H1 (cell line): ENCODE data around the gene RAB31. TPM values are rescaled to one million over a fixed set of nuclear protein-coding genes. Genes with fewer than 3 reads are reported as not detected.

Experiments
- CTCF ChIA-PET: fragments of 300-600 bp; sonication (Branson Sonifier 250); formaldehyde crosslinking; loops from one replicate; lab custom pipeline; 2021; ENCODE audit not compliant: partially characterized antibody; lab: Charles Lee
- POLR2A ChIA-PET: fragments of 300-600 bp; sonication (Branson Sonifier 250); formaldehyde crosslinking; loops from one replicate; lab custom pipeline; 2021; ENCODE audit warnings: inconsistent platforms; ENCODE audit not compliant: partially characterized antibody; lab: Charles Lee
- DNase-seq, 2 experiments: peaks; one replicate each; pipeline versions ENCODE4 v3.0.0 to v3.0.0-alpha.2; 2010 to 2022; ENCODE audit warnings: low spot score in 2 of 2, low read depth in 1 of 2, mixed read lengths in 1 of 2
- FAIRE-seq: peaks from 2 replicates; lab custom pipeline; 2011; peaks lifted over from hg19 to GRCh38; lab: Jason Lieb, UNC
- H2AFZ ChIP-seq: 2 replicates; pipeline ENCODE4 v1.8.1; 2012; ENCODE audit warnings: low read length, inconsistent platforms
- H2AK5ac ChIP-seq: 2 replicates; pipeline ENCODE4 v1.6.1; 2013; ENCODE audit warnings: low read depth, low read length
- H2BK120ac ChIP-seq: replicated peaks from 2 replicates; pipeline ENCODE3; 2013; ENCODE audit warnings: low read depth, low read length, inconsistent platforms
- H2BK12ac ChIP-seq: 2 replicates; pipeline ENCODE4 v1.6.1; 2013; ENCODE audit warnings: low read depth, low read length
- H2BK15ac ChIP-seq: 2 replicates; pipeline ENCODE4 v1.6.1; 2013; ENCODE audit warnings: low read length
- H2BK20ac ChIP-seq: 2 replicates; pipeline ENCODE4 v1.6.1; 2013; ENCODE audit warnings: low read length
- H2BK5ac ChIP-seq: 2 replicates; pipeline ENCODE4 v1.6.1; 2013; ENCODE audit warnings: low read depth, low read length
- H3K14ac ChIP-seq: 2 replicates; pipeline ENCODE4 v1.6.1; 2013; ENCODE audit warnings: inconsistent platforms; ENCODE audit not compliant: insufficient read length
- H3K18ac ChIP-seq: 2 replicates; pipeline ENCODE4 v1.6.1; 2013; ENCODE audit warnings: low read length; ENCODE audit errors: extremely low read depth
- H3K23ac ChIP-seq: 2 replicates; pipeline ENCODE4 v1.6.1; 2013; ENCODE audit warnings: inconsistent platforms; ENCODE audit not compliant: insufficient read length
- H3K23me2 ChIP-seq: 2 replicates; pipeline ENCODE4 v1.6.1; 2013; ENCODE audit warnings: low read depth, low read length
- H3K27ac ChIP-seq: 2 replicates; pipeline ENCODE4 v1.6.1; 2011; ENCODE audit warnings: low read depth, low read length, inconsistent platforms
- H3K27me3 ChIP-seq, 4 experiments: replicated peaks in 1 of 4; 1 replicate in 1 of 4; 2 replicates in 3 of 4; pipeline versions ENCODE4 v1.6.1 to v1.8.1; 2011 to 2013; ENCODE audit warnings: low read length in 3 of 4, mild to moderate bottlenecking in 3 of 4, inconsistent platforms in 2 of 4, mixed read lengths in 2 of 4, moderate library complexity in 1 of 4; ENCODE audit not compliant: control insufficient read depth in 3 of 4, insufficient read depth in 3 of 4; ENCODE audit errors: extremely low read depth in 1 of 4
- H3K36me3 ChIP-seq, 4 experiments: 2 replicates each; pipeline versions ENCODE4 v1.6.1 to v1.8.1; 2011 to 2013; ENCODE audit warnings: mild to moderate bottlenecking in 4 of 4, low read length in 3 of 4, moderate library complexity in 2 of 4, control low read depth in 1 of 4, inconsistent platforms in 1 of 4; ENCODE audit not compliant: insufficient read depth in 4 of 4, control insufficient read depth in 2 of 4
- H3K4ac ChIP-seq: replicated peaks from 2 replicates; pipeline ENCODE3; 2013; ENCODE audit warnings: low read length, low read depth, mixed read lengths, inconsistent platforms; ENCODE audit not compliant: insufficient read length
- H3K4me1 ChIP-seq, 4 experiments: replicated peaks in 1 of 4; 1 replicate in 1 of 4; 2 replicates in 3 of 4; pipeline versions ENCODE4 v1.6.1 to v1.8.1; 2011 to 2013; ENCODE audit warnings: low read length in 3 of 4, inconsistent platforms in 2 of 4, mixed read lengths in 1 of 4; ENCODE audit not compliant: insufficient read depth in 4 of 4, control insufficient read depth in 3 of 4
- H3K4me2 ChIP-seq, 2 experiments: 2 replicates each; pipeline versions ENCODE4 v1.6.1 to v1.8.1; 2011 to 2013; ENCODE audit warnings: low read depth in 2 of 2, low read length in 2 of 2, control low read depth in 1 of 2, inconsistent platforms in 1 of 2, mild to moderate bottlenecking in 1 of 2; ENCODE audit not compliant: insufficient read depth in 1 of 2
- H3K4me3 ChIP-seq, 4 experiments: fragments of 200-600, 300-600 bp in 1 of 4; sonication (generic), shearing (Covaris generic), sonication (Bioruptor Twin) in 1 of 4; 2 replicates each; pipeline versions ENCODE4 v1.5.1 to v1.8.1; 2011 to 2016; ENCODE audit warnings: low read length in 4 of 4, low read depth in 3 of 4, control low read depth in 2 of 4, inconsistent platforms in 2 of 4, mild to moderate bottlenecking in 2 of 4, mixed read lengths in 1 of 4, moderate library complexity in 1 of 4; ENCODE audit not compliant: insufficient read depth in 2 of 4; ENCODE audit errors: extremely low read depth in 1 of 4
- H3K56ac ChIP-seq: replicated peaks from 2 replicates; pipeline ENCODE3; 2013; ENCODE audit warnings: low read depth, mild to moderate bottlenecking, mixed read lengths, low read length, inconsistent platforms; ENCODE audit not compliant: insufficient read length
- H3K79me1 ChIP-seq: 2 replicates; pipeline ENCODE4 v1.6.1; 2013; ENCODE audit warnings: low read depth, low read length, control low read depth
- H3K79me2 ChIP-seq, 2 experiments: 2 replicates each; pipeline versions ENCODE4 v1.6.1 to v1.8.1; 2012 to 2013; ENCODE audit warnings: low read length in 2 of 2, mild to moderate bottlenecking in 2 of 2, inconsistent platforms in 1 of 2; ENCODE audit not compliant: insufficient read depth in 2 of 2, control insufficient read depth in 1 of 2
- H3K9ac ChIP-seq, 4 experiments: replicated peaks in 1 of 4; 1 replicate in 1 of 4; 2 replicates in 3 of 4; pipeline versions ENCODE4 v1.6.1 to v1.8.1; 2011 to 2013; ENCODE audit warnings: low read depth in 3 of 4, low read length in 3 of 4, control low read depth in 2 of 4, mild to moderate bottlenecking in 2 of 4, moderate library complexity in 2 of 4, inconsistent platforms in 1 of 4; ENCODE audit errors: extremely low read depth in 1 of 4
- H3K9me3 ChIP-seq, 2 experiments: 2 replicates each; pipeline versions ENCODE4 v1.6.1 to v1.8.1; 2012 to 2013; ENCODE audit warnings: mild to moderate bottlenecking in 2 of 2, moderate library complexity in 2 of 2, control low read depth in 1 of 2, inconsistent platforms in 1 of 2, low read depth in 1 of 2, low read length in 1 of 2, mixed read lengths in 1 of 2; ENCODE audit not compliant: insufficient read depth in 2 of 2
- H4K20me1 ChIP-seq, 2 experiments: replicated peaks in 1 of 2; 2 replicates each; pipeline versions ENCODE3 to v1.8.1; 2011 to 2013; ENCODE audit warnings: inconsistent platforms in 2 of 2, low read length in 2 of 2, mild to moderate bottlenecking in 1 of 2; ENCODE audit not compliant: insufficient read depth in 2 of 2, control insufficient read depth in 1 of 2
- H4K5ac ChIP-seq: 2 replicates; pipeline ENCODE4 v1.6.1; 2013; ENCODE audit warnings: low read length, low read depth, mixed read lengths, inconsistent platforms; ENCODE audit not compliant: insufficient read length
- H4K8ac ChIP-seq: 2 replicates; pipeline ENCODE4 v1.8.0; 2013; ENCODE audit warnings: mild to moderate bottlenecking, moderate library complexity, low read length, inconsistent platforms; ENCODE audit not compliant: insufficient read depth; ENCODE audit errors: extremely low read depth
- H4K91ac ChIP-seq: replicated peaks from 2 replicates; pipeline ENCODE3; 2013; ENCODE audit warnings: low read length, mixed read lengths, inconsistent platforms; ENCODE audit not compliant: insufficient read length
- CHD2 ChIP-seq: IDR thresholded peaks from 2 replicates; pipeline ENCODE4 v1.6.1; 2012; ENCODE audit warnings: low read length, improper control_type of control experiment
- CREB1 ChIP-seq: IDR thresholded peaks from 2 replicates; pipeline ENCODE4 v1.6.1; 2012; ENCODE audit warnings: inconsistent platforms
- EGR1 ChIP-seq: IDR thresholded peaks from 2 replicates; pipeline ENCODE4 v1.6.1; 2011; ENCODE audit warnings: low read depth, low read length, borderline replicate concordance
- EZH2 ChIP-seq: fragments of 200-600 bp; sonication (generic); IDR thresholded peaks from 2 replicates; pipeline ENCODE4 v1.7.1; 2012; ENCODE audit warnings: low read depth, mild to moderate bottlenecking, moderate library complexity, low read length, inconsistent platforms; ENCODE audit not compliant: severe bottlenecking
- HDAC6 ChIP-seq: IDR thresholded peaks from one replicate; pipeline ENCODE4 v1.7.1; 2012; ENCODE audit warnings: low read depth, mild to moderate bottlenecking, inconsistent platforms, low read length, moderate library complexity
- KDM1A ChIP-seq: fragments of 200-600, 300-600 bp; sonication (generic); IDR thresholded peaks from 2 replicates; pipeline ENCODE4 v1.7.1; 2016; ENCODE audit warnings: mild to moderate bottlenecking, low read length, borderline replicate concordance
- KDM4A ChIP-seq: IDR thresholded peaks from one replicate; pipeline ENCODE4 v1.7.1; 2012; ENCODE audit warnings: low read depth, mild to moderate bottlenecking, moderate library complexity, low read length, inconsistent platforms; ENCODE audit not compliant: severe bottlenecking
- PHF8 ChIP-seq: fragments of 200-600 bp; sonication (generic); conservative IDR thresholded peaks from 2 replicates; pipeline ENCODE4 v1.7.1; 2012; ENCODE audit warnings: low read depth, mild to moderate bottlenecking, inconsistent platforms, low read length, moderate library complexity
- POLR2A ChIP-seq, 2 experiments: IDR thresholded peaks; 1 replicate in 1 of 2; 2 replicates in 1 of 2; pipeline ENCODE4 v1.6.1; 2011; ENCODE audit warnings: low read depth in 2 of 2, low read length in 2 of 2, mild to moderate bottlenecking in 2 of 2; ENCODE audit errors: control extremely low read depth in 1 of 2
- RBBP5 ChIP-seq: IDR thresholded peaks from 2 replicates; pipeline ENCODE4 v1.7.1; 2012; ENCODE audit warnings: low read depth, mild to moderate bottlenecking, inconsistent platforms, low read length, moderate library complexity, borderline replicate concordance
- SP1 ChIP-seq: IDR thresholded peaks from 2 replicates; pipeline ENCODE4 v1.6.1; 2011; ENCODE audit warnings: low read depth, low read length
- WGBS, 2 experiments: shearing (Covaris generic) in 1 of 2; methylation state at CpG; one replicate each; pipeline versions ENCODE4 v1.1.6 to v1.1.7; 2013 to 2015; ENCODE audit warnings: low lambda C conversion rate in 2 of 2, mixed read lengths in 2 of 2, inconsistent platforms in 1 of 2, low coverage in 1 of 2, missing lambda C conversion rate in 1 of 2; ENCODE audit not compliant: insufficient replicate concordance in 2 of 2, insufficient coverage in 1 of 2, insufficient read length in 1 of 2; ENCODE audit errors: extremely low coverage in 1 of 2, missing lambda C conversion rate in 1 of 2; 5-methylcytosine and 5-hydroxymethylcytosine counted together
- polyA plus RNA-seq, 7 experiments: library from polyadenylated mRNA; depleted of rRNA in 3 of 7; stranded (reverse) in 5 of 7; unstranded in 2 of 7; fragments of >200 nt in 5 of 7; fragments of 200-250 nt in 2 of 7; gene quantifications; 1 replicate in 5 of 7; 2 replicates in 1 of 7; 4 replicates in 1 of 7; pipeline versions ENCODE4 v1.2.1 to v1.2.3, GENCODE V29; 2011 to 2013; ENCODE audit warnings: missing spikeins in 2 of 7, mixed read lengths in 2 of 7
- total RNA-seq: library from RNA; stranded (reverse); fragmentation: NEBNext Ultra II Directional; extraction: Animal tissue kit (Norgen Biotek cat#: 25700); gene quantifications from 2 replicates; pipeline ENCODE4 v1.2.1, GENCODE V29; 2021
- TF ChIP-seq, protein P1 (sequence below), 3 experiments: IDR thresholded peaks; 1 replicate in 2 of 3; 2 replicates in 1 of 3; pipeline versions ENCODE4 v1.5.1 to v1.6.1; 2011; ENCODE audit warnings: low read length in 3 of 3, mild to moderate bottlenecking in 3 of 3, inconsistent platforms in 2 of 3, low read depth in 1 of 3, moderate library complexity in 1 of 3; ENCODE audit not compliant: insufficient read depth in 1 of 3; ENCODE audit errors: control extremely low read depth in 1 of 3

RAB31 gene
- total and polyA plus RNA-seq, 2 of the 8 experiments (the other 6 are each of a cell fraction or from before 2014, with no cell fraction given) = 15.2 to 40.9 TPM

DNA sequence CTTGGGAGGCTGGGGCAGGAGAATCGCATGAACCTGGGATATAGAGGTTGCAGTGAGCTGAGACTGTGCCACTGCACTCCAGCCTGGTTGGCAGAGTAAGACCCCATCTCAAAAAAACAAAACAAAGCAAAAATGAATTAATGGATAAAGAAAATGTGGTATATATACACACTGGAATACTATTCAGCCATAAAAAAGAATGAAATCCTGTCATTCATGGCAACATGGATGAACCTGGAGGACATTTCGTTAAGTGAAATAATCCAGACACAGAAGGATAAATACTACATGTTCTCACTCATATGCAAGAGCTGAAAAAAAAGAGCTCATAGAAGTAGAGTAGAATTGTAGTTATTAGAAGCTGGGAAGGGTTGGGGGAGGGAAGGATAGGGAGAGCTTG, 80.8 kb downstream of the RAB31 start:
- H3K27me3 ChIP-seq = no peaks in the 10 kb centered on the region
- H3K79me2 ChIP-seq = no peaks in the 10 kb centered on the region
- H3K4ac ChIP-seq = no peak overlapping the region
- FAIRE-seq (no peak), DNase-seq (no peak)
- H3K23me2 ChIP-seq = no peaks in the 10 kb centered on the region
- H3K79me1 ChIP-seq = no peaks in the 10 kb centered on the region
- H2BK120ac ChIP-seq = no peak overlapping the region
- 94% methylated on average over 2 of the region's 2 CpGs; no CpG with 5 or more reads in 1 of the 2 experiments for WGBS, 2 experiments
- no peak overlapping the region for H2BK5ac ChIP-seq
- no peak overlapping the region for H2BK20ac ChIP-seq
- no peak overlapping the region for H4K91ac ChIP-seq
- no peak overlapping the region for H3K27ac ChIP-seq
- H3K36me3 ChIP-seq = no peaks in the 10 kb centered on the region
- ChIA-PET CTCF (interaction anchor here (1.7 kb wide), 1 partner anchor 214 kb away, joined by 6 read pairs; no protein-coding TSS in a partner anchor), POLR2A (no interaction called here)
- H3K9ac ChIP-seq = no peak overlapping the region
- H3K4me3 ChIP-seq = no peak overlapping the region
- no peak overlapping the region for H3K56ac ChIP-seq
- H2BK15ac ChIP-seq = no peak overlapping the region
- H2AFZ ChIP-seq = no peak overlapping the region
- H4K20me1 ChIP-seq = no peaks in the 10 kb centered on the region
- no peak overlapping the region for H4K8ac ChIP-seq
- no peak overlapping the region for H3K14ac ChIP-seq
- H4K5ac ChIP-seq = no peak overlapping the region
- H3K23ac ChIP-seq = no peak overlapping the region
- no peak for TF ChIP-seq KDM1A
- TF ChIP-seq RBBP5 = no peak
- TF ChIP-seq PHF8 = no peak
- no peak for TF ChIP-seq HDAC6
- TF ChIP-seq POLR2A (IDR thresholded peaks at IDR 0.05; ENCODE audit: control extremely low read depth in 1 of 2, low read depth in 2 of 2, low read length in 2 of 2) = no peak
- TF ChIP-seq CREB1 = no peak
- no peak for TF ChIP-seq EGR1
- no peak for TF ChIP-seq EZH2
- no peak for TF ChIP-seq SP1
- TF ChIP-seq KDM4A = no peak
- no peak for TF ChIP-seq CHD2
- TF ChIP-seq, protein P1, sequence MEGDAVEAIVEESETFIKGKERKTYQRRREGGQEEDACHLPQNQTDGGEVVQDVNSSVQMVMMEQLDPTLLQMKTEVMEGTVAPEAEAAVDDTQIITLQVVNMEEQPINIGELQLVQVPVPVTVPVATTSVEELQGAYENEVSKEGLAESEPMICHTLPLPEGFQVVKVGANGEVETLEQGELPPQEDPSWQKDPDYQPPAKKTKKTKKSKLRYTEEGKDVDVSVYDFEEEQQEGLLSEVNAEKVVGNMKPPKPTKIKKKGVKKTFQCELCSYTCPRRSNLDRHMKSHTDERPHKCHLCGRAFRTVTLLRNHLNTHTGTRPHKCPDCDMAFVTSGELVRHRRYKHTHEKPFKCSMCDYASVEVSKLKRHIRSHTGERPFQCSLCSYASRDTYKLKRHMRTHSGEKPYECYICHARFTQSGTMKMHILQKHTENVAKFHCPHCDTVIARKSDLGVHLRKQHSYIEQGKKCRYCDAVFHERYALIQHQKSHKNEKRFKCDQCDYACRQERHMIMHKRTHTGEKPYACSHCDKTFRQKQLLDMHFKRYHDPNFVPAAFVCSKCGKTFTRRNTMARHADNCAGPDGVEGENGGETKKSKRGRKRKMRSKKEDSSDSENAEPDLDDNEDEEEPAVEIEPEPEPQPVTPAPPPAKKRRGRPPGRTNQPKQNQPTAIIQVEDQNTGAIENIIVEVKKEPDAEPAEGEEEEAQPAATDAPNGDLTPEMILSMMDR (IDR thresholded peaks at IDR 0.05; ENCODE audit: control extremely low read depth in 1 of 3, insufficient read depth in 1 of 3, low read depth in 1 of 3, low read length in 3 of 3) = no peak
- H2BK12ac ChIP-seq = no peak overlapping the region
- H3K4me2 ChIP-seq = no peak overlapping the region
- H3K9me3 ChIP-seq = no peaks in the 10 kb centered on the region
- H2AK5ac ChIP-seq = no peak overlapping the region
- H3K18ac ChIP-seq = no peak overlapping the region
- H3K4me1 ChIP-seq = no peaks in the 10 kb centered on the region
